ENCODE results near the gene PROC.

PROC gene

GRCh38 chr2:127413200-127413599 lies 5.0 kb upstream of the PROC start:
- in situ Hi-C loops (cut with HindIII; ENCODE audit: low sequenced_read_pairs), result loop anchor here (5.0 kb wide), 1 partner anchor 46 kb away; no protein-coding TSS in a partner anchor

DNA sequence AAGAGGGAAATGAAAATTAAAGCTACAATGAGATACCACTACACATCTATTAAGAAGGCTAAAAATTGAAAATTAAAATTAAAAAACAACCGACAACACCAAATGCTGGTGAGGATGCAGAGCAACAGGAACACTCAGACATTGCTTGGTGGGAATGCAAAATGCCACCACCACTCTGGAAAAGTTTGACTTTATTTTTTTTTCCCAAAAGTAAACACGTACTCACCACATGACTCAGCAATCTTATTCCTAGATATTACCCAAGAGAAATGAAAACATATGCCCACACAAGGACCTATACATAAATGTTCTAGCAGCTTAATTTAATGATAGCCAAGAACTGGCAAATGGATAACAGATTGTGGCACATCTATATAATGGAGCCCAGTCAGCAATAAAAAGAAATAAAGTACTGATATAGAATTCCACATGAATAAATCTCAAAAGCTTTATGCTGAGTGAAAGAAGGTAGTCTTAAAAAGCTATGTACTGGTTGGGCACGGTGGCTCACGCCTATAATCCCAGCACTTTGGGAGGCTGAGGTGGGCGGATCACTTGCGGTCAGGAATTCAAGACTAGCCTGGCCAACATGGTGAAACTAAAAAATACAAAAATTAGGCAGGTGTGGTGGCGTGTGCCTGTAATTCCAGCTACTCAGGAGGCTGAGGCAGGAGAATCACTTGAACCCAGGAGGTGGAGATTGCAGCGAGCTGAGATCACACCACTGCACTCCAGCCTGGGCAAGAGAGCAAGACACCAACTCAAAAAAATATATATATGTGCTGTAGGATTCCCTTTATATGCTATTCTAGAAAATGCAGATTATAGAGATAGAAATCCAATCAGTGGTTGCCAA lies 4.2 kb upstream of the PROC start:
- in situ Hi-C loops (cut with HindIII; ENCODE audit: low sequenced_read_pairs), result loop anchor here (5.0 kb wide), 1 partner anchor 47 kb away; no protein-coding TSS in a partner anchor

DNA sequence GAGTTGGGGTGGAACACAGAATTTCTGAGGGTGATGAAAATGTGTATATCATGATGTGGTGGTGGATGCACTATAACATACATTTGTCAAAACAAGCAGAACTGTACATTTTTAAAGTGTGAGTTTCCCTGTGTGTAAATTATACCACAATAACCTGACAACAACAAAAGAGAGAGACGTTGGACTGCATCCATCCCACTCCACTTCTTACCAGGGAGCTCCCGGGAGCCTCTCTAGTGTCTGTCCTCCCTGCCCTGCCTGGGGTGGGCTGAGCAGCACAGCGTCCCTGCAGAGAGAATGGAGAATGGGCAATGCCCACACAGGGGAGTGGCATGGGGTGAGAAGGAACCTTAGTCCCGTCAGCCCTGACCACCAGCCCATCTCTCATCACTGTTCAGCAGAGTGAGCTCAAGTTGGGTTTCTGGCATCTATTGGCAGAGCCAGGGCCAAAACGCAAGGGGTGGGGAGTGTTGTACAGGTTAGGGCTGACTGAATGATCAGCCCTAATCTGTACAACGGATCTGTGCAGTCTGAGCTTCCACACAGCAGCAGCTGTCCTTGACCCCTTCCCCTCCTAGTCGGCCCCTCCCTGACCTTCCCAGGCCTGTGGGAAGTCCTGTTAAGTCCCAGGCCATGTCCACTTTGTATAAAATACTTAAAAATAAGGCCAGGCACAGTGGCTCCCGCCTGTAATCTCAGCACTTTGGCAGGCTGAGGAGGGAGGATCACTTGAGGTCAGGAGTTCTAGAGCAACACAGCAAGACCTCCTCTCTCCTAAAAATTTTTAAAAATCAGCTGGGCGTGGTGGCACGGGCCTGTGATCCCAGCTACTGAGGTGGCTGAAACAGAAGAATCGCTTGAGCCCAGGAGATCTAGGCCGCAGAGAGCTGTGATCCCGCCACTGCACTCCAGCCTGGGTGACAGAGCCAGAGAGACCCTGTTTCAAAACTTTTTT lies 3.3 kb upstream of the PROC start:
- in situ Hi-C loops (cut with HindIII; ENCODE audit: low sequenced_read_pairs), result loop anchor here (5.0 kb wide), 1 partner anchor 48 kb away; no protein-coding TSS in a partner anchor

- in situ Hi-C loops (cut with HindIII; ENCODE audit: low sequenced_read_pairs), result no loop called here
Observed at GRCh38 chr2:127415593-127416505, 2.4 kb upstream of the PROC start.

DNA sequence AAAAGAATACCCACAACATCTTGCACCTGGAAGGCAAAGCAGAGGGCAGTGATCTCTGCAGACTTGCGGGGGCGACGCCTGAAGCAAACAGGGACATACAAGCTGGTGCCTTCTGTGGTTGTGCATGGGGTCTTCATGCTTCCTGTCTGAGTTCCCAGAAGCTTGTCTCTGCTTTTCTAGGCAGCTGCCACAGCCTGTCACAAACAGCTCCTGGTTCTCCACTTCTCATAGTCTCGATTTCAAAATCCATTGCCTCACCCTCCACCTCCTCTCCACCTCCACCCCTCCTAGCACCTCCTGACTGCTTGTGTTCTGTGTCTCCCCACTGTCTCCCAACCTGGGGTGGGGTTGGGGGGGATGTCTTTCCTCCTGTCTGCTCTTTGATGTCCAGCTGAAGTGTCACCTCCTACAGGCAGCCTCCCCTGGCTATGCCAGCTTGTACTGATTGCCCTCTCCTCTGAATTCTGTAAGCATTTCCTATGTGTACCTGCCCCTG lies 1.7 kb upstream of the PROC start:
- in situ Hi-C loops (cut with HindIII; ENCODE audit: low sequenced_read_pairs), result no loop called here

DNA sequence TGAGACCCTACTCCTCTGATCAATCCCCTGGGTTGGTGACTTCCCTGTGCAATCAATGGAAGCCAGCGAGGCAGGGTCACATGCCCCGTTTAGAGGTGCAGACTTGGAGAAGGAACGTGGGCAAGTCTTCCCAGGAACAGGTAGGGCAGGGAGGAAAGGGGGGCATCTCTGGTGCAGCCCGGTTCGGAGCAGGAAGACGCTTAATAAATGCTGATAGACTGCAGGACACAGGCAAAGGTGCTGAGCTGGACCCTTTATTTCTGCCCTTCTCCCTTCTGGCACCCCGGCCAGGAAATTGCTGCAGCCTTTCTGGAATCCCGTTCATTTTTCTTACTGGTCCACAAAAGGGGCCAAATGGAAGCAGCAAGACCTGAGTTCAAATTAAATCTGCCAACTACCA lies 821 bp upstream of the PROC start:
- in situ Hi-C loops (cut with HindIII; ENCODE audit: low sequenced_read_pairs), result no loop called here

- in situ Hi-C loops (cut with HindIII; ENCODE audit: low sequenced_read_pairs), result no loop called here
Observed at GRCh38 chr2:127419112-127419430, 844 bp downstream of the PROC start.

- in situ Hi-C loops (cut with HindIII; ENCODE audit: low sequenced_read_pairs), result no loop called here
Observed at GRCh38 chr2:127419448-127420038, 1.3 kb downstream of the PROC start.

DNA sequence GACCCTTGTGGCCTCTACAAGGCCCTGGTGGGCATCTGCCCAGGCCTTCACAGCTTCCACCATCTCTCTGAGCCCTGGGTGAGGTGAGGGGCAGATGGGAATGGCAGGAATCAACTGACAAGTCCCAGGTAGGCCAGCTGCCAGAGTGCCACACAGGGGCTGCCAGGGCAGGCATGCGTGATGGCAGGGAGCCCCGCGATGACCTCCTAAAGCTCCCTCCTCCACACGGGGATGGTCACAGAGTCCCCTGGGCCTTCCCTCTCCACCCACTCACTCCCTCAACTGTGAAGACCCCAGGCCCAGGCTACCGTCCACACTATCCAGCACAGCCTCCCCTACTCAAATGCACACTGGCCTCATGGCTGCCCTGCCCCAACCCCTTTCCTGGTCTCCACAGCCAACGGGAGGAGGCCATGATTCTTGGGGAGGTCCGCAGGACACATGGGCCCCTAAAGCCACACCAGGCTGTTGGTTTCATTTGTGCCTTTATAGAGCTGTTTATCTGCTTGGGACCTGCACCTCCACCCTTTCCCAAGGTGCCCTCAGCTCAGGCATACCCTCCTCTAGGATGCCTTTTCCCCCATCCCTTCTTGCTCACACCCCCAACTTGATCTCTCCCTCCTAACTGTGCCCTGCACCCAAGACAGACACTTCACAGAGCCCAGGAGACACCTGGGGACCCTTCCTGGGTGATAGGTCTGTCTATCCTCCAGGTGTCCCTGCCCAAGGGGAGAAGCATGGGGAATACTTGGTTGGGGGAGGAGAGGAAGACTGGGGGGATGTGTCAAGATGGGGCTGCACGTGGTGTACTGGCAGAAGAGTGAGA lies 2.0 kb downstream of the PROC start:
- in situ Hi-C loops (cut with HindIII; ENCODE audit: low sequenced_read_pairs), result no loop called here

DNA sequence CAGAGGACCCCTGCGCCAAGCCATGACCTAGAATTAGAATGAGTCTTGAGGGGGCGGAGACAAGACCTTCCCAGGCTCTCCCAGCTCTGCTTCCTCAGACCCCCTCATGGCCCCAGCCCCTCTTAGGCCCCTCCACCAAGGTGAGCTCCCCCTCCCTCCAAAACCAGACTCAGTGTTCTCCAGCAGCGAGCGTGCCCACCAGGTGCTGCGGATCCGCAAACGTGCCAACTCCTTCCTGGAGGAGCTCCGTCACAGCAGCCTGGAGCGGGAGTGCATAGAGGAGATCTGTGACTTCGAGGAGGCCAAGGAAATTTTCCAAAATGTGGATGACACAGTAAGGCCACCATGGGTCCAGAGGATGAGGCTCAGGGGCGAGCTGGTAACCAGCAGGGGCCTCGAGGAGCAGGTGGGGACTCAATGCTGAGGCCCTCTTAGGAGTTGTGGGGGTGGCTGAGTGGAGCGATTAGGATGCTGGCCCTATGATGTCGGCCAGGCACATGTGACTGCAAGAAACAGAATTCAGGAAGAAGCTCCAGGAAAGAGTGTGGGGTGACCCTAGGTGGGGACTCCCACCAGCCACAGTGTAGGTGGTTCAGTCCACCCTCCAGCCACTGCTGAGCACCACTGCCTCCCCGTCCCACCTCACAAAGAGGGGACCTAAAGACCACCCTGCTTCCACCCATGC lies 3.0 kb downstream of the PROC start:
- in situ Hi-C loops (cut with HindIII; ENCODE audit: low sequenced_read_pairs), result no loop called here

DNA sequence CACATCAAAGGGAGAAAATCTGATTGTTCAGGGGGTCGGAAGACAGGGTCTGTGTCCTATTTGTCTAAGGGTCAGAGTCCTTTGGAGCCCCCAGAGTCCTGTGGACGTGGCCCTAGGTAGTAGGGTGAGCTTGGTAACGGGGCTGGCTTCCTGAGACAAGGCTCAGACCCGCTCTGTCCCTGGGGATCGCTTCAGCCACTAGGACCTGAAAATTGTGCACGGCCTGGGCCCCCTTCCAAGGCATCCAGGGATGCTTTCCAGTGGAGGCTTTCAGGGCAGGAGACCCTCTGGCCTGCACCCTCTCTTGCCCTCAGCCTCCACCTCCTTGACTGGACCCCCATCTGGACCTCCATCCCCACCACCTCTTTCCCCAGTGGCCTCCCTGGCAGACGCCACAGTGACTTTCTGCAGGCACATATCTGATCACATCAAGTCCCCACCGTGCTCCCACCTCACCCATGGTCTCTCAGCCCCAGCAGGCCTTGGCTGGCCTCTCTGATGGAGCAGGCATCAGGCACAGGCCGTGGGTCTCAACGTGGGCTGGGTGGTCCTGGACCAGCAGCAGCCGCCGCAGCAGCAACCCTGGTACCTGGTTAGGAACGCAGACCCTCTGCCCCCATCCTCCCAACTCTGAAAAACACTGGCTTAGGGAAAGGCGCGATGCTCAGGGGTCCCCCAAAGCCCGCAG lies 3.8 kb downstream of the PROC start:
- in situ Hi-C loops (cut with HindIII; ENCODE audit: low sequenced_read_pairs), result no loop called here

DNA sequence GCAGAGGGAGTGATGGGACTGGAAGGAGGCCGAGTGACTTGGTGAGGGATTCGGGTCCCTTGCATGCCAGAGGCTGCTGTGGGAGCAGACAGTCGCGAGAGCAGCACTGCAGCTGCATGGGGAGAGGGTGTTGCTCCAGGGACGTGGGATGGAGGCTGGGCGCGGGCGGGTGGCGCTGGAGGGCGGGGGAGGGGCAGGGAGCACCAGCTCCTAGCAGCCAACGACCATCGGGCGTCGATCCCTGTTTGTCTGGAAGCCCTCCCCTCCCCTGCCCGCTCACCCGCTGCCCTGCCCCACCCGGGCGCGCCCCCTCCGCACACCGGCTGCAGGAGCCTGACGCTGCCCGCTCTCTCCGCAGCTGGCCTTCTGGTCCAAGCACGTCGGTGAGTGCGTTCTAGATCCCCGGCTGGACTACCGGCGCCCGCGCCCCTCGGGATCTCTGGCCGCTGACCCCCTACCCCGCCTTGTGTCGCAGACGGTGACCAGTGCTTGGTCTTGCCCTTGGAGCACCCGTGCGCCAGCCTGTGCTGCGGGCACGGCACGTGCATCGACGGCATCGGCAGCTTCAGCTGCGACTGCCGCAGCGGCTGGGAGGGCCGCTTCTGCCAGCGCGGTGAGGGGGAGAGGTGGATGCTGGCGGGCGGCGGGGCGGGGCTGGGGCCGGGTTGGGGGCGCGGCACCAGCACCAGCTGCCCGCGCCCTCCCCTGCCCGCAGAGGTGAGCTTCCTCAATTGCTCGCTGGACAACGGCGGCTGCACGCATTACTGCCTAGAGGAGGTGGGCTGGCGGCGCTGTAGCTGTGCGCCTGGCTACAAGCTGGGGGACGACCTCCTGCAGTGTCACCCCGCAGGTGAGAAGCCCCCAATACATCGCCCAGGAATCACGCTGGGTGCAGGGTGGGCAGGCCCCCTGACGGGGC lies 4.6 kb downstream of the PROC start:
- in situ Hi-C loops (cut with HindIII; ENCODE audit: low sequenced_read_pairs), result no loop called here

DNA sequence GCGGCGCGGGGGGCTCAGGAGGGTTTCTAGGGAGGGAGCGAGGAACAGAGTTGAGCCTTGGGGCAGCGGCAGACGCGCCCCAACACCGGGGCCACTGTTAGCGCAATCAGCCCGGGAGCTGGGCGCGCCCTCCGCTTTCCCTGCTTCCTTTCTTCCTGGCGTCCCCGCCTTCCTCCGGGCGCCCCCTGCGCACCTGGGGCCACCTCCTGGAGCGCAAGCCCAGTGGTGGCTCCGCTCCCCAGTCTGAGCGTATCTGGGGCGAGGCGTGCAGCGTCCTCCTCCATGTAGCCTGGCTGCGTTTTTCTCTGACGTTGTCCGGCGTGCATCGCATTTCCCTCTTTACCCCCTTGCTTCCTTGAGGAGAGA lies 5.2 kb downstream of the PROC start:
- in situ Hi-C loops (cut with HindIII; ENCODE audit: low sequenced_read_pairs), result no loop called here

DNA sequence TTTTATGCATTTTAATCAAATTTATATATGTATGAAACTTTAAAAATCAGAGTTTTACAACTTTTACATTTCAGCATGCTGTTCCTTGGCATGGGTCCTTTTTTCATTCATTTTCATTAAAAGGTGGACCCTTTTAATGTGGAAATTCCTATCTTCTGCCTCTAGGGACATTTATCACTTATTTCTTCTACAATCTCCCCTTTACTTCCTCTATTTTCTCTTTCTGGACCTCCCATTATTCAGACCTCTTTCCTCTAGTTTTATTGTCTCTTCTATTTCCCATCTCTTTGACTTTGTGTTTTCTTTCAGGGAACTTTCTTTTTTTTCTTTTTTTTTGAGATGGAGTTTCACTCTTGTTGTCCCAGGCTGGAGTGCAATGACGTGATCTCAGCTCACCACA lies 5.7 kb downstream of the PROC start:
- in situ Hi-C loops (cut with HindIII; ENCODE audit: low sequenced_read_pairs), result no loop called here

- in situ Hi-C loops (cut with HindIII; ENCODE audit: low sequenced_read_pairs), result no loop called here
Observed at GRCh38 chr2:127424598-127425520, 6.6 kb downstream of the PROC start.
